AG04450 (cell line): Measurements from ENCODE around the gene TMCC2. TPM values are rescaled to one million over a fixed set of nuclear protein-coding genes. Genes with fewer than 3 reads are reported as not detected.
"Not testable (repeated sequence)": the region's sequence is repeated elsewhere in the genome, so short reads cannot be mapped to it uniquely, and the experiment has no call there.

Experiments
- CTCF ChIA-PET: fragments of 300-600, 350-600 bp; formaldehyde crosslinking; extraction: SDS; loops from one replicate; lab custom pipeline; 2022; ENCODE audit warnings: antibody characterized with exemption, inconsistent platforms; lab: Charles Lee
- POLR2A ChIA-PET: fragments of 350-600 bp; formaldehyde crosslinking; extraction: SDS; loops from one replicate; lab custom pipeline; 2021; ENCODE audit warnings: antibody characterized with exemption, inconsistent platforms; lab: Yijun Ruan, JAX
- DNase-seq: peaks from one replicate; pipeline ENCODE4 v3.0.0-alpha.2; 2011; ENCODE audit warnings: low read depth, low spot score
- H3K27ac ChIP-seq: one replicate; pipeline ENCODE4 v1.5.1; 2012; ENCODE audit warnings: low read depth, low read length, control low read depth
- H3K27me3 ChIP-seq: one replicate; pipeline ENCODE4 v1.6.0; 2012; ENCODE audit warnings: low read length; ENCODE audit not compliant: control insufficient read depth, insufficient read depth
- H3K4me3 ChIP-seq: 2 replicates; pipeline ENCODE4 v1.5.1; 2011; ENCODE audit warnings: mild to moderate bottlenecking, low read depth, low read length, control low read depth
- H3K9me3 ChIP-seq: 2 replicates; pipeline ENCODE4 v1.5.1; 2012; ENCODE audit warnings: low read length; ENCODE audit not compliant: control insufficient read depth, insufficient read depth
- CTCF ChIP-seq: IDR thresholded peaks from 2 replicates; pipeline ENCODE4 v1.5.1; 2011; ENCODE audit warnings: low read depth, low read length, control low read depth, inconsistent platforms
- polyA minus RNA-seq: library from RNA; depleted of rRNA, polyadenylated mRNA; stranded (reverse); fragments of >200 nt; gene quantifications from 2 replicates; pipeline ENCODE4 v1.2.3, GENCODE V29; 2011; rRNA and poly(A)+ RNA removed
- polyA plus RNA-seq: library from polyadenylated mRNA; depleted of rRNA; stranded (reverse); fragments of >200 nt; gene quantifications from 2 replicates; pipeline ENCODE4 v1.2.3, GENCODE V29; 2011; rRNA removed

TMCC2 gene, protein sequence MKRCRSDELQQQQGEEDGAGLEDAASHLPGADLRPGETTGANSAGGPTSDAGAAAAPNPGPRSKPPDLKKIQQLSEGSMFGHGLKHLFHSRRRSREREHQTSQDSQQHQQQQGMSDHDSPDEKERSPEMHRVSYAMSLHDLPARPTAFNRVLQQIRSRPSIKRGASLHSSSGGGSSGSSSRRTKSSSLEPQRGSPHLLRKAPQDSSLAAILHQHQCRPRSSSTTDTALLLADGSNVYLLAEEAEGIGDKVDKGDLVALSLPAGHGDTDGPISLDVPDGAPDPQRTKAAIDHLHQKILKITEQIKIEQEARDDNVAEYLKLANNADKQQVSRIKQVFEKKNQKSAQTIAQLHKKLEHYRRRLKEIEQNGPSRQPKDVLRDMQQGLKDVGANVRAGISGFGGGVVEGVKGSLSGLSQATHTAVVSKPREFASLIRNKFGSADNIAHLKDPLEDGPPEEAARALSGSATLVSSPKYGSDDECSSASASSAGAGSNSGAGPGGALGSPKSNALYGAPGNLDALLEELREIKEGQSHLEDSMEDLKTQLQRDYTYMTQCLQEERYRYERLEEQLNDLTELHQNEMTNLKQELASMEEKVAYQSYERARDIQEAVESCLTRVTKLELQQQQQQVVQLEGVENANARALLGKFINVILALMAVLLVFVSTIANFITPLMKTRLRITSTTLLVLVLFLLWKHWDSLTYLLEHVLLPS
- 2.3 and 3.0 TPM in 2 replicates for polyA plus RNA-seq
- polyA minus RNA-seq: 4.8 and 5.2 TPM in 2 replicates

DNA sequence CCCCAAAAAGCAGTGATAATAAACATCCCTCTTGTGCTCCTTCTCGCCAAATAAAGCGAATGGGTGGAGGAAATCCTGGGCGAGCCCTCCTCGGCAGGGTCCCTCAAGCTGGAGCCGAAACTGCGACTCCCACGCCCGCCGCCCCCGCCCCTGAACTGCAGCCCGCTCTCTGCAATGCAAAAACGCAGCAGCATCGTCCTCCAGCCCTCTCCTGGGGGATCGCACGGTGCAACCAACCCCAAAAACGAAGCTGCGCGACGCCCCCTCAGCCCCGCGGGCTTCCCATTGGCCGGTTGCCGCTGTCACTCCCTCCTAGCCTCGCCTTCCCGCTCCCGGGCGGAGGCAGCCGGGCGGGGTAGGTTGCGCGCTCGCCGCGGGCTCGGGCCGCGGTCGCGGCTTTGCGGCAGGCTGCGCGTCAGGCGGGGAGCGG lies at the start of gene TMCC2:
Gene TMCC2 (plus strand): TSS at position 363 of the 430 bp plus-strand sequence. CDS start 619 bp downstream, outside the sequence.
- POLR2A ChIA-PET: interaction anchor here (0.6 to 2.5 kb wide), 5 partner anchors 13 to 76 kb away, joined by 3 to 6 read pairs (median 4); no protein-coding TSS in a partner anchor
- peak within 1 kb of the TSS; percentile 11 for H3K27ac ChIP-seq
- H3K9me3 ChIP-seq: no peaks in the 10 kb centered on the region; the same call in 1 of the 2 replicates
- CTCF ChIA-PET: interaction anchor here (0.6 to 6.6 kb wide), 6 partner anchors 23 to 98 kb away, joined by 3 to 107 read pairs (median 9); no protein-coding TSS in a partner anchor
- DNase-seq: peak; percentile 66
- H3K27me3 ChIP-seq: peaks cover 2% of the 10 kb centered on the region
- peak within 1 kb of the TSS; percentile 75 for H3K4me3 ChIP-seq
- 0 out of 2 replicates have a peak, but pooled peaks have one; percentile 9 for TF ChIP-seq CTCF

- CTCF ChIA-PET: interaction anchor here (3.5 kb wide), 1 partner anchor 38 kb away, joined by 11 read pairs; no protein-coding TSS in a partner anchor
- TF ChIP-seq CTCF: no peak
- POLR2A ChIA-PET: no interaction called here
- Histone ChIP-seq H3K4me3 (no peak overlapping the region), H3K9me3 (no peaks in the 10 kb centered on the region), H3K27ac (no peak overlapping the region), H3K27me3 (no peaks in the 10 kb centered on the region)
- no peak for DNase-seq
These were observed 47.9 kb upstream of the TMCC2 start for GRCh38 chr1:205179842-205180241.

DNA sequence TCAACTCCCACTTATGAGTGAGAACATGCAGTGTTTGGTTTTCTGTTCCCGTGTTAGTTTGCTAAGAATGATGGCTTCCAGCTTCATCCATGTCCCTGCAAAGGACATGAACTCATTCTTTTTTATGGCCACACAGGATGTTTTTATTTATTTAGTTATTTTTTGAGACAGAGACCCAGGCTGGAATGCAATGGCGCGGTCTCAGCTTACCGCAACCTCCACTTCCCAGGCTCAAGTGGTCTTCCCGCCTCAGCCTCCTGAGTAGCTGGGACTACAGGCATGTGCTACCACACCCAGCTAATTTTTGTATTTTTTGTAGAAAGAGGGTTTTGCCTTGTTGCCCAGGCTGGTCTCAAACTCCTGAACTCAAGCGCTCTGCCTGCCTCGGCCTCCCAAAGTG lies 47.4 kb upstream of the TMCC2 start:
- DNase-seq, H3K27ac ChIP-seq, H3K27me3 ChIP-seq, H3K4me3 ChIP-seq, POLR2A ChIA-PET, H3K9me3 ChIP-seq: not testable (repeated sequence)
- CTCF ChIA-PET: interaction anchor here (3.5 kb wide), 1 partner anchor 39 kb away, joined by 11 read pairs; no protein-coding TSS in a partner anchor

DNA sequence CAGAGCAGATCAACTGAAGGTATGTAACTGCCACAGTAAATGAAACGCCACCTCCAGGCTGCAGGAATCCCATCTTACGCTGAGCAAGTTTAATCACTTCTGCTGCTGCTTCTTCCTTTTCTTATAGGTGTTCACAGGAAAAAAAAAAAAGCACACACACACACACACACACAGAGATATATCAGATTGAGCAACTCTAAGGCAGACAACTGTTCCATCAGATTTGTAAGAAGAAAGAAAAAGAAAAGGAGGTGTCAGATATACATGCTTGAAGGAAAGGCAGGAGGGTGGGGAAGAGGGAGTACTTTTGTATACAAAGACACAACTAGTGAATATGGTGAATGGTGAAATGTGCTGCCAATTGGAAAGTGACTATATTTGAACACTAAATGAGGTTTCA lies 44.8 kb upstream of the TMCC2 start:
- ChIA-PET POLR2A (no interaction called here), CTCF (interaction anchor here (0.6 to 1.5 kb wide), 2 partner anchors 12 to 42 kb away, joined by 3 to 4 read pairs; no protein-coding TSS in a partner anchor)
- H3K27ac ChIP-seq: no peak overlapping the region
- no peak for TF ChIP-seq CTCF
- no peaks in the 10 kb centered on the region for H3K27me3 ChIP-seq
- DNase-seq: no peak
- H3K9me3 ChIP-seq: no peaks in the 10 kb centered on the region
- H3K4me3 ChIP-seq: no peak overlapping the region

DNA sequence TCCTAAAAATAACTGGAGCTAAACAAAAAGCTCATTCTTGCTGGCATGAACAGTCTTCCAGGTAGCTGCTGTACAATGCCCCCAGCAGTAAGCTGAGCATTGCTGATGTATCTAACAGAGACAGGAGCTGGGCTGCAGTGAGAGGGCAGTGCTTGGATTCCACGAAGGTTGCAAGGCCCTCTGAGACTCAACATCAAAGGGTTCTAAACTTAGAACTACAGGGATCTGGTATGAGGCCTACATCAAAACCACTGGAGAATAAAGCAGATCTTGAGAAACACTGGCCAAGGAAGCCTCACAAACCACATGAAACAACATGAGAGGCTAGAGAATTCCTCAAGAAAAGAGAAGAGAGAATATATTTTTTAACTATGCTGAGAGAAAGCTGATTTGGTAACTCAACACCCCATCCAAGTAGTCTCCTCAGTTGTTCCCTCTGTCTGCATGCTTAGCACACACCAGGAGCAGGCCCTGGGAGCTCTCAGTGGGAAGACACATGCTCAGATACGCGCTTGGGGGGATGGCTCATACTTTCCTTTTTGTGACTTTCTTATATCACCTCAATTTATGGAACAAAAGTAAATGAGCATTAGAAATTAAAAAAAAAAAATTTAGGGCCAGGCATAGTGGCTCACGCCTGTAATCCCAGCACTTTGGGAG lies 43.9 kb upstream of the TMCC2 start:
- Histone ChIP-seq H3K27me3 (no peaks in the 10 kb centered on the region), H3K9me3 (no peaks in the 10 kb centered on the region), H3K27ac (peak overlapping the region; percentile 31), H3K4me3 (no peak overlapping the region)
- ChIA-PET POLR2A (interaction anchor here (0.5 to 0.9 kb wide), 2 partner anchors 9 to 13 kb away, joined by 3 read pairs; no protein-coding TSS in a partner anchor), CTCF (interaction anchor here (0.5 to 1.5 kb wide), 3 partner anchors 42 to 73 kb away, joined by 4 read pairs; no protein-coding TSS in a partner anchor)
- TF ChIP-seq CTCF: no peak
- peak; percentile 20 for DNase-seq
